Activated naive CD8-positive, alpha-beta T cell treated with anti-CD3 and anti-CD28 coated beads for 36 hours (primary cell): Measurements from ENCODE around the gene SNTG2. TPM values are rescaled to one million over a fixed set of nuclear protein-coding genes. Genes with fewer than 3 reads are reported as not detected.

Source experiments
- DNase-seq: peaks from one replicate; pipeline ENCODE4 v3.0.0; 2021
- H3K27ac Mint-ChIP-seq: one replicate; pipeline ENCODE4 v1.8.0; 2022; ENCODE audit warnings: mild to moderate bottlenecking, moderate library complexity, mixed read lengths
- H3K27me3 Mint-ChIP-seq: one replicate; pipeline ENCODE4 v1.8.0; 2022; ENCODE audit warnings: mild to moderate bottlenecking, mixed read lengths
- H3K36me3 Mint-ChIP-seq: one replicate; pipeline ENCODE4 v1.8.0; 2021; ENCODE audit warnings: mild to moderate bottlenecking, mixed read lengths
- H3K4me1 Mint-ChIP-seq: one replicate; pipeline ENCODE4 v1.8.0; 2021; ENCODE audit warnings: mixed read lengths
- H3K4me3 Mint-ChIP-seq: one replicate; pipeline ENCODE4 v1.8.0; 2022; ENCODE audit warnings: mild to moderate bottlenecking, moderate library complexity, mixed read lengths
- H3K9me3 Mint-ChIP-seq: one replicate; pipeline ENCODE4 v1.8.0; 2022; ENCODE audit warnings: mixed read lengths
- total RNA-seq, 2 experiments: library from RNA; stranded (reverse); gene quantifications; one replicate each; pipeline ENCODE4 v1.2.3, GENCODE V29; 2021

SNTG2 gene
- total RNA-seq, 2 experiments from 2014 or later: 3.6 to 3.8 TPM

- Mint-ChIP-seq H3K4me3 (no peak overlapping the region), H3K36me3 (peaks cover 12% of the 10 kb centered on the region), H3K4me1 (peaks cover 60% of the 10 kb centered on the region), H3K27me3 (no peaks in the 10 kb centered on the region), H3K9me3 (no peaks in the 10 kb centered on the region), H3K27ac (no peak overlapping the region)
- DNase-seq: no peak
These were observed 31.1 kb downstream of the SNTG2 start for GRCh38 chr2:981759-982158.

GRCh38 chr2:985317-985898, 34.8 kb downstream of the SNTG2 start:
- H3K4me1 Mint-ChIP-seq: peaks cover 32% of the 10 kb centered on the region
- DNase-seq: peak; percentile 20
- no peaks in the 10 kb centered on the region for H3K27me3 Mint-ChIP-seq
- peaks cover 13% of the 10 kb centered on the region for H3K36me3 Mint-ChIP-seq
- H3K9me3 Mint-ChIP-seq: no peaks in the 10 kb centered on the region
- H3K4me3 Mint-ChIP-seq: peak overlapping the region; percentile 68
- peak overlapping the region; percentile 89 for H3K27ac Mint-ChIP-seq

GRCh38 chr2:987789-988188, 37.1 kb downstream of the SNTG2 start:
- peaks cover 11% of the 10 kb centered on the region for H3K36me3 Mint-ChIP-seq
- H3K9me3 Mint-ChIP-seq: no peaks in the 10 kb centered on the region
- no peak for DNase-seq
- H3K4me3 Mint-ChIP-seq: no peak overlapping the region
- peaks cover 29% of the 10 kb centered on the region for H3K4me1 Mint-ChIP-seq
- no peak overlapping the region for H3K27ac Mint-ChIP-seq
- H3K27me3 Mint-ChIP-seq: no peaks in the 10 kb centered on the region

GRCh38 chr2:989781-990467, 39.3 kb downstream of the SNTG2 start:
- H3K9me3 Mint-ChIP-seq: no peaks in the 10 kb centered on the region
- no peak overlapping the region for H3K4me3 Mint-ChIP-seq
- DNase-seq: no peak
- no peaks in the 10 kb centered on the region for H3K27me3 Mint-ChIP-seq
- H3K4me1 Mint-ChIP-seq: peaks cover 17% of the 10 kb centered on the region
- peaks cover 9% of the 10 kb centered on the region for H3K36me3 Mint-ChIP-seq
- no peak overlapping the region for H3K27ac Mint-ChIP-seq

GRCh38 chr2:990970-991369, 40.3 kb downstream of the SNTG2 start:
- Mint-ChIP-seq H3K36me3 (peaks cover 8% of the 10 kb centered on the region), H3K9me3 (peaks cover 3% of the 10 kb centered on the region), H3K4me3 (no peak overlapping the region), H3K27ac (no peak overlapping the region), H3K27me3 (no peaks in the 10 kb centered on the region), H3K4me1 (peaks cover 10% of the 10 kb centered on the region)
- no peak for DNase-seq

GRCh38 chr2:1002350-1002749, 51.7 kb downstream of the SNTG2 start:
- peaks cover 9% of the 10 kb centered on the region for H3K9me3 Mint-ChIP-seq
- no peaks in the 10 kb centered on the region for H3K27me3 Mint-ChIP-seq
- no peak overlapping the region for H3K4me3 Mint-ChIP-seq
- DNase-seq: no peak
- H3K36me3 Mint-ChIP-seq: peaks cover 10% of the 10 kb centered on the region
- no peak overlapping the region for H3K27ac Mint-ChIP-seq
- peaks cover 6% of the 10 kb centered on the region for H3K4me1 Mint-ChIP-seq

- no peaks in the 10 kb centered on the region for H3K36me3 Mint-ChIP-seq
- peaks cover 6% of the 10 kb centered on the region for H3K4me1 Mint-ChIP-seq
- H3K27ac Mint-ChIP-seq: no peak overlapping the region
- H3K9me3 Mint-ChIP-seq: no peaks in the 10 kb centered on the region
- H3K4me3 Mint-ChIP-seq: no peak overlapping the region
- no peak for DNase-seq
- H3K27me3 Mint-ChIP-seq: no peaks in the 10 kb centered on the region
These were observed 53.7 kb downstream of the SNTG2 start for GRCh38 chr2:1004398-1004797.

GRCh38 chr2:1010415-1010930, 59.8 kb downstream of the SNTG2 start:
- H3K4me3 Mint-ChIP-seq: no peak overlapping the region
- H3K4me1 Mint-ChIP-seq: peaks cover 6% of the 10 kb centered on the region
- H3K27ac Mint-ChIP-seq: no peak overlapping the region
- DNase-seq: no peak
- no peaks in the 10 kb centered on the region for H3K36me3 Mint-ChIP-seq
- H3K9me3 Mint-ChIP-seq: no peaks in the 10 kb centered on the region
- H3K27me3 Mint-ChIP-seq: no peaks in the 10 kb centered on the region

- Mint-ChIP-seq H3K27ac (no peak overlapping the region), H3K9me3 (no peaks in the 10 kb centered on the region), H3K4me1 (peaks cover 6% of the 10 kb centered on the region), H3K4me3 (no peak overlapping the region), H3K27me3 (no peaks in the 10 kb centered on the region), H3K36me3 (no peaks in the 10 kb centered on the region)
- DNase-seq: no peak
These were observed 60.4 kb downstream of the SNTG2 start for GRCh38 chr2:1011006-1011405.

GRCh38 chr2:1011985-1012384, 61.3 kb downstream of the SNTG2 start:
- Mint-ChIP-seq H3K4me3 (no peak overlapping the region), H3K27ac (no peak overlapping the region), H3K4me1 (peaks cover 6% of the 10 kb centered on the region), H3K27me3 (no peaks in the 10 kb centered on the region), H3K36me3 (no peaks in the 10 kb centered on the region), H3K9me3 (no peaks in the 10 kb centered on the region)
- no peak for DNase-seq

GRCh38 chr2:1014802-1015201, 64.2 kb downstream of the SNTG2 start:
- Mint-ChIP-seq H3K27me3 (no peaks in the 10 kb centered on the region), H3K9me3 (no peaks in the 10 kb centered on the region), H3K36me3 (no peaks in the 10 kb centered on the region), H3K4me1 (peaks cover 3% of the 10 kb centered on the region), H3K4me3 (no peak overlapping the region), H3K27ac (no peak overlapping the region)
- DNase-seq: no peak

GRCh38 chr2:1016500-1016899, 65.9 kb downstream of the SNTG2 start:
- Mint-ChIP-seq H3K9me3 (no peaks in the 10 kb centered on the region), H3K27me3 (no peaks in the 10 kb centered on the region), H3K4me1 (no peaks in the 10 kb centered on the region), H3K27ac (no peak overlapping the region), H3K36me3 (no peaks in the 10 kb centered on the region), H3K4me3 (no peak overlapping the region)
- no peak for DNase-seq

GRCh38 chr2:1017827-1018226, 67.2 kb downstream of the SNTG2 start:
- no peaks in the 10 kb centered on the region for H3K27me3 Mint-ChIP-seq
- H3K4me1 Mint-ChIP-seq: no peaks in the 10 kb centered on the region
- H3K36me3 Mint-ChIP-seq: peaks cover 3% of the 10 kb centered on the region
- H3K9me3 Mint-ChIP-seq: no peaks in the 10 kb centered on the region
- no peak overlapping the region for H3K4me3 Mint-ChIP-seq
- H3K27ac Mint-ChIP-seq: no peak overlapping the region
- DNase-seq: no peak

GRCh38 chr2:1020206-1020605, 69.6 kb downstream of the SNTG2 start:
- Mint-ChIP-seq H3K4me1 (no peaks in the 10 kb centered on the region), H3K4me3 (no peak overlapping the region), H3K27me3 (no peaks in the 10 kb centered on the region), H3K27ac (no peak overlapping the region), H3K36me3 (peaks cover 5% of the 10 kb centered on the region), H3K9me3 (no peaks in the 10 kb centered on the region)
- DNase-seq: no peak

- H3K4me3 Mint-ChIP-seq: no peak overlapping the region
- H3K36me3 Mint-ChIP-seq: peaks cover 5% of the 10 kb centered on the region
- DNase-seq: no peak
- H3K9me3 Mint-ChIP-seq: no peaks in the 10 kb centered on the region
- no peaks in the 10 kb centered on the region for H3K27me3 Mint-ChIP-seq
- H3K4me1 Mint-ChIP-seq: no peaks in the 10 kb centered on the region
- H3K27ac Mint-ChIP-seq: no peak overlapping the region
These were observed 71.5 kb downstream of the SNTG2 start for GRCh38 chr2:1022178-1022577.

GRCh38 chr2:1024981-1025380, 74.3 kb downstream of the SNTG2 start:
- Mint-ChIP-seq H3K9me3 (no peaks in the 10 kb centered on the region), H3K4me3 (no peak overlapping the region), H3K27ac (no peak overlapping the region), H3K4me1 (no peaks in the 10 kb centered on the region), H3K36me3 (peaks cover 5% of the 10 kb centered on the region), H3K27me3 (no peaks in the 10 kb centered on the region)
- no peak for DNase-seq
